Caco-2 (cell line): ENCODE data around the gene DERA. TPM values are rescaled to one million over a fixed set of nuclear protein-coding genes. Genes with fewer than 3 reads are reported as not detected.
"Not testable (repeated sequence)": the region's sequence is repeated elsewhere in the genome, so short reads cannot be mapped to it uniquely, and the experiment has no call there.

Experiments used
- BruUV-seq: library from RNA; stranded (reverse); fragments of 400-500 nt; replicated peaks from 2 replicates; lab custom pipeline; 2021; lab: Mats Ljungman, UMichigan
- CTCF ChIA-PET: fragments of 300-600 bp; sonication (Branson Sonifier 250); formaldehyde crosslinking; loops from one replicate; lab custom pipeline; 2022; ENCODE audit warnings: antibody characterized with exemption; lab: Charles Lee
- POLR2A ChIA-PET: fragments of 300-600 bp; sonication (Branson Sonifier 250); formaldehyde crosslinking; loops from one replicate; lab custom pipeline; 2022; ENCODE audit warnings: antibody characterized with exemption; lab: Charles Lee
- DNase-seq, 2 experiments: peaks; one replicate each; pipeline versions ENCODE4 v3.0.0 to v3.0.0-alpha.2; 2020 to 2022
- H3K27me3 ChIP-seq: replicated peaks from 2 replicates; pipeline ENCODE4 v1.6.0; 2011; ENCODE audit warnings: low read length; ENCODE audit not compliant: control insufficient read depth, insufficient read depth
- H3K36me3 ChIP-seq: 2 replicates; pipeline ENCODE4 v1.5.1; 2011; ENCODE audit warnings: low read length; ENCODE audit not compliant: control insufficient read depth, insufficient read depth
- H3K4me1 ChIP-seq: fragments of 250-450 bp; sonication (Bioruptor Pico); 2 replicates; pipeline ENCODE4 v1.5.1; 2020; ENCODE audit warnings: mild to moderate bottlenecking
- H3K4me3 ChIP-seq: 2 replicates; pipeline ENCODE4 v1.5.1; 2011; ENCODE audit warnings: low read depth, mild to moderate bottlenecking, control low read depth, low read length
- H3K9me3 ChIP-seq: fragments of 250-450 bp; sonication (Bioruptor Pico); 2 replicates; pipeline ENCODE4 v1.5.1; 2020; ENCODE audit warnings: mild to moderate bottlenecking, moderate library complexity
- H3K27ac Mint-ChIP-seq: one replicate; pipeline ENCODE4 v1.8.0; 2022; ENCODE audit warnings: mixed read lengths; ENCODE audit not compliant: unreplicated experiment
- H3K27me3 Mint-ChIP-seq: one replicate; pipeline ENCODE4 v1.8.0; 2022; ENCODE audit warnings: mixed read lengths; ENCODE audit not compliant: insufficient read depth, unreplicated experiment
- H3K36me3 Mint-ChIP-seq: one replicate; pipeline ENCODE4 v1.8.0; 2022; ENCODE audit warnings: mild to moderate bottlenecking, mixed read lengths; ENCODE audit not compliant: insufficient read depth, unreplicated experiment
- H3K4me1 Mint-ChIP-seq: one replicate; pipeline ENCODE4 v1.8.0; 2022; ENCODE audit warnings: low read depth, mixed read lengths; ENCODE audit not compliant: unreplicated experiment
- H3K4me3 Mint-ChIP-seq: one replicate; pipeline ENCODE4 v1.8.0; 2022; ENCODE audit warnings: mild to moderate bottlenecking, moderate library complexity, mixed read lengths; ENCODE audit not compliant: unreplicated experiment
- H3K9me3 Mint-ChIP-seq: one replicate; pipeline ENCODE4 v1.8.0; 2022; ENCODE audit warnings: mixed read lengths; ENCODE audit not compliant: unreplicated experiment
- CTCF ChIP-seq, 2 experiments: fragments of 200-600 bp in 1 of 2; IDR thresholded peaks; 1 replicate in 1 of 2; 2 replicates in 1 of 2; pipeline versions ENCODE4 v1.5.1 to v1.8.0; 2011 to 2022; ENCODE audit warnings: antibody characterized with exemption in 1 of 2, control low read depth in 1 of 2, inconsistent platforms in 1 of 2, low read depth in 1 of 2, low read length in 1 of 2, mild to moderate bottlenecking in 1 of 2, moderate library complexity in 1 of 2; ENCODE audit not compliant: insufficient read depth in 1 of 2, severe bottlenecking in 1 of 2, unreplicated experiment in 1 of 2
- intact Hi-C: fragments of 100-400 bp; cut with micrococcal nuclease; formaldehyde crosslinking; loops from one replicate; pipeline ENCODE4 v1.10.0; 2022; ENCODE audit not compliant: unreplicated experiment
- total RNA-seq: library from RNA; stranded (reverse); gene quantifications from 2 replicates; pipeline ENCODE4 v1.2.3, GENCODE V29; 2022

Gene DERA
- total RNA-seq, 1 experiment from 2014 or later, result 86.4 TPM

GRCh38 chr12:15873556-15873955 lies 37.6 kb upstream of the DERA start:
- Histone ChIP-seq H3K27me3 (no peaks in the 10 kb centered on the region), H3K4me3 (no peak overlapping the region), H3K36me3 (no peaks in the 10 kb centered on the region), H3K4me1 (no peaks in the 10 kb centered on the region), H3K9me3 (no peaks in the 10 kb centered on the region)
- H3K9me3 Mint-ChIP-seq, result peaks cover 9% of the 10 kb centered on the region
- H3K36me3 Mint-ChIP-seq, result no peaks in the 10 kb centered on the region
- intact Hi-C loops, result no loop called here
- no peak overlapping the region for H3K27ac Mint-ChIP-seq
- DNase-seq, result no peak
- CTCF ChIA-PET, result no interaction called here
- POLR2A ChIA-PET, result no interaction called here
- peaks cover under 1% of the 10 kb centered on the region for H3K4me1 Mint-ChIP-seq
- no TSS peak for BruUV-seq
- no peak for TF ChIP-seq CTCF (IDR thresholded peaks at IDR 0.05; ENCODE audit: insufficient read depth in 1 of 2, low read depth in 1 of 2, low read length in 1 of 2, severe bottlenecking in 1 of 2, unreplicated experiment in 1 of 2)
- no peak overlapping the region for H3K4me3 Mint-ChIP-seq
- H3K27me3 Mint-ChIP-seq, result peaks cover 8% of the 10 kb centered on the region

DNA sequence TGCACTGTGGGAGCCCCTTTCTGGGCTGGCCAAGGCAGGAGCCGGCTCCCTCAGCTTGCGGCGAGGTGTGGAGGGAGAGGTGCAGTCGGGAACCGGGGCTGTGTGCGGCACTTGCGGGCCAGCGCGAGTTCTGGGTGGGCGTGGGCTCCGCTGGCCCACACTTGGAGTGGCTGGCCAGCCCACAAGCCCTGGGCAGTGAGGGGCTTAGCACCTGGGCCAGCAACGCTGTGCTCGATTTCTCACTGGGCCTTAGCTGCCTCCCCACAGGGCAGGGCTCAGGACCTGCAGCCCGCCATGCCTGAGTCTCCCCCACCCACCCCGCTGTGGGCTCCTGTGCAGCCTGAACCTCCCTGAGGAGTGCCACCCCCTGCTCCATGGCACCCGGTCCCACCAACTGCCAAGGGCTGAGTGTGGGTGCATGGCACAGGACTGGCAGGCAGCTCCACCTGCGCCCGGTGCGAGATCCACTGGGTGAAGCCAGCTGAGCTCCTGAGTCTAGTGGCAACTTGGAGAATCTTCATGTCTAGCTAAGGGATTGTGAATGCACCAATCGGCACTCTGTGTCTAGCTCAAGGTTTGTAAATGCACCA lies 36.5 kb upstream of the DERA start:
- H3K36me3 Mint-ChIP-seq, H3K27me3 ChIP-seq, H3K4me3 ChIP-seq, DNase-seq, H3K27me3 Mint-ChIP-seq, H3K27ac Mint-ChIP-seq, H3K4me1 ChIP-seq, BruUV-seq, intact Hi-C loops, H3K9me3 Mint-ChIP-seq, POLR2A ChIA-PET, CTCF ChIA-PET, H3K36me3 ChIP-seq, H3K4me3 Mint-ChIP-seq, H3K9me3 ChIP-seq: not testable (repeated sequence)
- peaks cover 12% of the 10 kb centered on the region for H3K4me1 Mint-ChIP-seq

- peaks cover 9% of the 10 kb centered on the region for H3K9me3 Mint-ChIP-seq
- no peak for DNase-seq
- POLR2A ChIA-PET, result no interaction called here
- peaks cover 3% of the 10 kb centered on the region; the same call in 1 of the 2 replicates for H3K4me1 ChIP-seq
- no peak overlapping the region for H3K4me3 ChIP-seq
- no peaks in the 10 kb centered on the region for H3K9me3 ChIP-seq
- no peak overlapping the region for H3K4me3 Mint-ChIP-seq
- intact Hi-C loops, result no loop called here
- peaks cover 1% of the 10 kb centered on the region for H3K27me3 Mint-ChIP-seq
- no peaks in the 10 kb centered on the region for H3K36me3 Mint-ChIP-seq
- no peaks in the 10 kb centered on the region for H3K27me3 ChIP-seq
- CTCF ChIA-PET, result no interaction called here
- no peak for TF ChIP-seq CTCF (IDR thresholded peaks at IDR 0.05; ENCODE audit: insufficient read depth in 1 of 2, low read depth in 1 of 2, low read length in 1 of 2, severe bottlenecking in 1 of 2, unreplicated experiment in 1 of 2)
- H3K27ac Mint-ChIP-seq, result no peak overlapping the region
- BruUV-seq, result no TSS peak
- H3K36me3 ChIP-seq, result no peaks in the 10 kb centered on the region
- H3K4me1 Mint-ChIP-seq, result peaks cover 17% of the 10 kb centered on the region
These were observed 35.3 kb upstream of the DERA start for GRCh38 chr12:15875863-15876262.
